Activated CD8-positive, alpha-beta T cell treated with anti-CD3 and anti-CD28 coated beads, Interleukin-2, amount 10 ng/mL, durations not matched to agents 7 days and 5 days (primary cell): ENCODE measurements around the gene ARHGAP35. TPM values are rescaled to one million over a fixed set of nuclear protein-coding genes. Genes with fewer than 3 reads are reported as not detected.
A peak's percentile ranks its signal among the peaks of the same experiment; 100 is the strongest.

Experiments
- ATAC-seq: fragments of 150-1000 bp; cut with Tn5 transposase; one replicate; pipeline ENCODE4 v1.10.0; 2021; ENCODE audit warnings: moderate library complexity
- CTCF ChIA-PET: fragments of 350-600 bp; sonication (Branson Sonifier 250); formaldehyde crosslinking; loops from one replicate; lab custom pipeline; 2021; ENCODE audit warnings: antibody characterized with exemption; lab: Charles Lee
- POLR2A ChIA-PET: fragments of 350-600 bp; sonication (Branson Sonifier 250); formaldehyde crosslinking; loops from one replicate; lab custom pipeline; 2021; ENCODE audit warnings: antibody characterized with exemption; lab: Charles Lee
- DNase-seq: peaks from one replicate; pipeline ENCODE4 v3.0.0-alpha.2; 2020
- H3K27ac Mint-ChIP-seq: one replicate; pipeline ENCODE4 v1.8.0; 2021; ENCODE audit warnings: mild to moderate bottlenecking, mixed read lengths
- H3K27me3 Mint-ChIP-seq: one replicate; pipeline ENCODE4 v1.8.0; 2021; ENCODE audit warnings: low read depth, mixed read lengths
- H3K36me3 Mint-ChIP-seq: one replicate; pipeline ENCODE4 v1.8.0; 2021; ENCODE audit warnings: low read depth, mixed read lengths
- H3K4me1 Mint-ChIP-seq: one replicate; pipeline ENCODE4 v1.8.0; 2021; ENCODE audit warnings: low read depth, mixed read lengths
- H3K4me3 Mint-ChIP-seq: one replicate; pipeline ENCODE4 v1.8.0; 2021; ENCODE audit warnings: mild to moderate bottlenecking, mixed read lengths
- H3K9me3 Mint-ChIP-seq: one replicate; pipeline ENCODE4 v1.8.0; 2022; ENCODE audit warnings: mixed read lengths; ENCODE audit not compliant: insufficient read depth
- total RNA-seq, 2 experiments: library from RNA; stranded (reverse); gene quantifications; one replicate each; pipeline ENCODE4 v1.2.3, GENCODE V29; 2021

ARHGAP35 gene
- total RNA-seq, 2 experiments from 2014 or later: 23.9 to 24.1 TPM

DNA sequence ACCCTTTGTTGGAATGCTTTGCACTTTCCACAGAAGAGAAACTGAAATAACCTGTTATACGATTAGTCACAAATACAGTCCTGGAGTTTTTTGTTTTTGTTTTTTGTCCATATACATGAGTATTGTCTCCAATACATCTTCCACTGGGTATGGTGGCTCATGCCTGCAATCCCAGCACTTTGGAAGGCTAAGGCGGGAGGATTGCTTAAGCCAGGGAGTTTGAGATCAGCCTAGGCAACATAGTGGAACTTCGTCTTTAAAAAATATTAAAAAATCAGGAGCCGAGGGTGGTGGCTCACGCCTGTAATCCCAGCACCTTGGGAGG, 35.1 kb upstream of the ARHGAP35 start:
- POLR2A ChIA-PET: no interaction called here
- Mint-ChIP-seq H3K27me3 (no peaks in the 10 kb centered on the region), H3K4me3 (no peak overlapping the region), H3K36me3 (no peaks in the 10 kb centered on the region), H3K4me1 (peaks cover 35% of the 10 kb centered on the region), H3K9me3 (no peaks in the 10 kb centered on the region), H3K27ac (no peak overlapping the region)
- CTCF ChIA-PET: interaction anchor here (0.8 to 2.1 kb wide), 6 partner anchors 9 to 187 kb away, joined by 3 to 10 read pairs (median 4); no protein-coding TSS in a partner anchor
- no peak for DNase-seq
- no peak for ATAC-seq

DNA sequence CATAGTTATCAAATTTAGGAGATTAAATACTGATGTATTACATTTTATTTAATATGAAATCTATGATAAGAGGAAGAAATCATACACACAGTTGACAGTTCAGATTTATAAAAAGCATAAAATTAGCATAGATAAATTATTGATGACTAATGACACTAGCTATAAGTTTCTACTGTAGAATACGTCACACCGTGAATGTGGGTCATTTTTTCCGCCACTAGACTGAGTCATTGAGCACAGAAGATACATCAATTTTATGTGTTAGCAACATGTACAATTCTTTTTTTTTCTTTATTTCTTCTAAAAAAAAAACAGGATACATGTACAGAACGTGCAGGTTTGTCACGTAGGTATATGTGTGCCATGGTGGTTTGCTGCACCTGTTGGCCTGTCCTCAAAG, 32.3 kb upstream of the ARHGAP35 start:
- CTCF ChIA-PET: interaction anchor here (1.0 to 2.2 kb wide), 2 partner anchors 12 to 28 kb away, joined by 3 to 10 read pairs; no protein-coding TSS in a partner anchor
- Mint-ChIP-seq H3K4me1 (peaks cover 16% of the 10 kb centered on the region), H3K36me3 (no peaks in the 10 kb centered on the region), H3K4me3 (no peak overlapping the region), H3K9me3 (no peaks in the 10 kb centered on the region), H3K27ac (no peak overlapping the region), H3K27me3 (no peaks in the 10 kb centered on the region)
- DNase-seq (peak; percentile 33), ATAC-seq (no peak)
- POLR2A ChIA-PET: interaction anchor here (0.6 kb wide), 1 partner anchor 9 kb away, joined by 5 read pairs; no protein-coding TSS in a partner anchor

DNA sequence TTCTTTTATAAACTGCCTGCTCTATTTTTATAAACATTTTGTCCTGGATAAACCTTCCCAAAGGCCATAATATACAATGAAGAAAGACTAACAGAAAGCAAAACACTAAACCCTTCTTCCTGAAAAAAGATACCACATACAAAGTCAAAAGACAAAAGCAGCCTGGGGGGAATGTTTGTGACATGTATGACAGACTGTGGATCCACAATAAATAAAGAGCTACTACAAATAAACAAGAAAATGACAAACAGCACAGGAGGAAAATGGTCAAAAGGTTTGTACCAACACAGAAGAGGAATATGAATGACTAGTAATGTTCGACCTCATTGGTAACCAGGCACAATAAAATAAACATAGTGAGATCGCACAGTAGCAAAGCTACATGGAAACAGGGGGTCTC, 29.9 kb upstream of the ARHGAP35 start:
- peaks cover 3% of the 10 kb centered on the region for H3K4me1 Mint-ChIP-seq
- no peak overlapping the region for H3K27ac Mint-ChIP-seq
- ATAC-seq (no peak), DNase-seq (no peak)
- ChIA-PET POLR2A (no interaction called here), CTCF (interaction anchor here (1.3 to 2.1 kb wide), 4 partner anchors 9 to 77 kb away, joined by 4 to 7 read pairs (median 4); no protein-coding TSS in a partner anchor)
- no peaks in the 10 kb centered on the region for H3K27me3 Mint-ChIP-seq
- no peaks in the 10 kb centered on the region for H3K36me3 Mint-ChIP-seq
- H3K9me3 Mint-ChIP-seq: no peaks in the 10 kb centered on the region
- H3K4me3 Mint-ChIP-seq: no peak overlapping the region

DNA sequence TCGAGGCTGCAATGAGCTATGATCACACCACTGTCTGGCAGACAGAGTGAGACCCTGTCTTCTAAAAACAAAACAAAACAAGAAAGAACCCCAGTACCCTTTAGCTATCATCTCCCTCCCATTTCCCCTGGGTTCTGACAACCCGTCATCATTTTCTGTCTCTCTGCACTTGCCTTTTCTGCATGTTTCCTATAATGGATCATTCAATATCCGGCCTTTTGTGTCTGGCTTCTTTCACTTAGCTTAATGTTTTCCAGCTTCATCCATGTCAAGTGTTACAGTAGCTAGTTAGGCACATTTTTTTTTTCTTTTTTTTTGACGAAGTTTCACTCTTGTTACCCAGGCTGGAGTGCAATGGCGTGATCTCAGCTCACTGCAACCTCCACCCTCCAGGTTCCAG, 26.7 kb upstream of the ARHGAP35 start:
- CTCF ChIA-PET: interaction anchor here (0.7 to 2.1 kb wide), 4 partner anchors 9 to 179 kb away, joined by 3 to 8 read pairs (median 6); no protein-coding TSS in a partner anchor
- H3K36me3 Mint-ChIP-seq: peaks cover 6% of the 10 kb centered on the region
- POLR2A ChIA-PET: interaction anchor here (0.6 kb wide), 1 partner anchor 17 kb away, joined by 3 read pairs; the partner anchor contains the start of gene AP2S1
- H3K9me3 Mint-ChIP-seq: no peaks in the 10 kb centered on the region
- DNase-seq (no peak), ATAC-seq (no peak)
- no peak overlapping the region for H3K27ac Mint-ChIP-seq
- H3K4me3 Mint-ChIP-seq: no peak overlapping the region
- no peaks in the 10 kb centered on the region for H3K27me3 Mint-ChIP-seq
- peaks cover 1% of the 10 kb centered on the region for H3K4me1 Mint-ChIP-seq

DNA sequence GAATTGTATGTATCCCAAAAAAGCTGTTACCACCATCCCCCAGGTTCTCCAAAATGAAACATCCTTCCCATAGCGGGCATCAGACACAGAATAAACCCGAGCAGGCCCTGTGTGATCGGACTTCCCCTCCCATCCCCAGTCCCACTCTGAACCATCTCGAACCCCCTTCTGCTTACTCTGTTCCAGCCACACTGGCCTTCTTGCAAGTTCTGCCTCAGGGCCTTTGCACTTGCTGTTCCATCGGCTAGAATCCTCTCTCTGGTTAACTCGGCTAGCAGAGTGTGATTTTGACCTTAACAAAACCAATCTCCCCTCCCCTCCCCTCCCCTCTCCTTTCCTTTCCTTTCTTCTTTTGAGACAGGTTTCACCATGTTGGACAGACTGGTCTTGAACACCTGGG, 25.8 kb upstream of the ARHGAP35 start:
- no peaks in the 10 kb centered on the region for H3K9me3 Mint-ChIP-seq
- ChIA-PET POLR2A (no interaction called here), CTCF (interaction anchor here (0.7 to 1.4 kb wide), 3 partner anchors 10 to 178 kb away, joined by 3 to 8 read pairs (median 4); no protein-coding TSS in a partner anchor)
- no peak for DNase-seq
- H3K27me3 Mint-ChIP-seq: no peaks in the 10 kb centered on the region
- peaks cover 10% of the 10 kb centered on the region for H3K36me3 Mint-ChIP-seq
- no peaks in the 10 kb centered on the region for H3K4me1 Mint-ChIP-seq
- ATAC-seq: no peak
- H3K4me3 Mint-ChIP-seq: no peak overlapping the region
- no peak overlapping the region for H3K27ac Mint-ChIP-seq

DNA sequence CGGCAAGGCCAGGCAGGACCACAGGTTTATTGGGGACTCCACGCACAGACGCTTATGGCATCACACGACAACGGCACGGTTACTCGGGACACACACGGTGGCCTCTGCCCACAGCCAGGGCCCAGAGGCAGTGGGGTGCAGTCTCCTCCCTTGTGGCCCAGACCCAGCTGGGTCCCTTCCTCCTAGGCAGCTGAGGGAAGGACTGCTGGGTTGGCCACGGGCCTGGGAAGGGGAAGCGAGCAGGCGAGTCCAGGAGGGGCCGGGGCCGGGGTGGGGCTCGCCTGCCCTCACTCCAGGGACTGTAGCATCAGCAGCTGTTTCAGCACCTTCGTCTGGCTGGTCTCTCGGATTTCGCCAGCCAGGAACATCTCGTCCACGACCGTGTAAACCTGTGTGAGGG, 22.6 kb upstream of the ARHGAP35 start:
- POLR2A ChIA-PET: no interaction called here
- no peak overlapping the region for H3K4me3 Mint-ChIP-seq
- ATAC-seq: no peak
- CTCF ChIA-PET: interaction anchor here (0.9 to 2.8 kb wide), 4 partner anchors 54 to 176 kb away, joined by 3 to 12 read pairs (median 5); no protein-coding TSS in a partner anchor
- no peaks in the 10 kb centered on the region for H3K27me3 Mint-ChIP-seq
- no peak overlapping the region for H3K27ac Mint-ChIP-seq
- DNase-seq: no peak
- H3K4me1 Mint-ChIP-seq: no peaks in the 10 kb centered on the region
- H3K9me3 Mint-ChIP-seq: no peaks in the 10 kb centered on the region
- H3K36me3 Mint-ChIP-seq: peaks cover 23% of the 10 kb centered on the region

DNA sequence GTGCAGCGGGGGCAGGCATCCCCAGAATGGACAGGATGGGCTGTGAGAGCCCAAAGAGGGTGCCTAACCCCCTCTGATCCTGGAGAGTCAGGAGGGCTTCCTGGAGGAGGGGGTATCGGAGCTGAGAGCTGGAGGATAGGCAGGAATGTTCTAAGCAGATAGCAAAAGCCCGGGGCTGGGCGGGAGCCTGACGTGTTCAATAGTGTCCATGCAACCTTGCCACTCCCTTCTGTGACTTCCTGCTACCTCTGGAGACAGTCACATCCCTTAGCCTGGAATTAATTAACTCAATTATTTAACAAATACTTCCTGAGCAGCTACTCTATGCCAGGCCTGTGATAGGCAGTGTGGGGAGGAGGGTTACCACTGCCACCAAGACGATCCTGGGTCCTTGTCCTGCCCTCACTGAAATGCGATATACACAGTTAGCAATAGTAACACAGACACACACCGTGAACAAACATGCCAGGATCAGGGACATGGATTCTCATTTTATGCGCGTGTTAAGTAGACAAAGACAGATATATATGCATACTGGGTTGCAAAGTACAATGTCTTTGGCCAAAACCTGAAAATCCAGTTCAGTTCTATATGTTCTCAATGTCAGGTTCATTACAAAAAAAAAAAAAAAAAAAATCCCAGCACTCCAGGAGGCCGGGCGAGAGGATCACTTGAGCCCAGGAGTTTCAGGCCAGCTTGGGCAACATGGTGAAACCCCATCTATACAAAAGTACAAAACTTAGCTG, 20.9 kb upstream of the ARHGAP35 start:
- Mint-ChIP-seq H3K4me3 (no peak overlapping the region), H3K36me3 (peaks cover 28% of the 10 kb centered on the region), H3K27ac (no peak overlapping the region), H3K27me3 (no peaks in the 10 kb centered on the region), H3K9me3 (no peaks in the 10 kb centered on the region), H3K4me1 (no peaks in the 10 kb centered on the region)
- ChIA-PET CTCF (interaction anchor here (0.6 to 3.8 kb wide), 37 partner anchors 9 to 228 kb away, joined by 3 to 122 read pairs (median 5); partner anchors contain the start of genes AP2S1 and SLC1A5), POLR2A (interaction anchor here (0.6 to 1.0 kb wide), 3 partner anchors 22 to 86 kb away, joined by 3 to 8 read pairs (median 4); no protein-coding TSS in a partner anchor)
- ATAC-seq (peak; percentile 32), DNase-seq (no peak)

DNA sequence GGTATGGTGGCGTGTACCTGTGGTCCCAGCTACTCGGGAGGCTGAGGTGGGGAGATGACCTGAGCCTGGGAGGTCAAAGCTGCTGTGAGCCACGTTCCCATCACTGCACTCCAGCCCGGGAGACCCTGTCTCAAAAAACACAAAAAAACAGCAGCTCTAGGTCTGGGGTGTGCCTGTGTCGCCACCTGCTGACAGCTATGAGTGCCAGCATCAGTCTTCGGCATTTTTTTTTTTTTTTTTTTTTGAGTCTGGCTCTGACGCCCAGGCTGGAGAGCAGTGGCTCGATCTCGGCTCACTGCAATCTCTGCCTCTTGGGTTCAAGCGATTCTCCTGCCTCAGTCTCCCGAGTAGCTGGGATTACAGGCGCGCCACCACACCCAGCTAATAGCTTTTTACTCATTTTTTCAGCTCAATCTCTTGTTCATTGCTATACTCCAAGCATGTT, 20.3 kb upstream of the ARHGAP35 start:
- H3K27me3 Mint-ChIP-seq: no peaks in the 10 kb centered on the region
- ChIA-PET CTCF (interaction anchor here (0.6 to 3.8 kb wide), 38 partner anchors 9 to 228 kb away, joined by 3 to 122 read pairs (median 4); partner anchors contain the start of genes AP2S1 and SLC1A5), POLR2A (interaction anchor here (0.6 to 1.0 kb wide), 3 partner anchors 22 to 87 kb away, joined by 3 to 8 read pairs (median 4); no protein-coding TSS in a partner anchor)
- H3K9me3 Mint-ChIP-seq: no peaks in the 10 kb centered on the region
- ATAC-seq: peak; percentile 73
- DNase-seq: peak; percentile 64
- H3K4me1 Mint-ChIP-seq: no peaks in the 10 kb centered on the region
- no peak overlapping the region for H3K4me3 Mint-ChIP-seq
- no peak overlapping the region for H3K27ac Mint-ChIP-seq
- H3K36me3 Mint-ChIP-seq: peaks cover 28% of the 10 kb centered on the region

DNA sequence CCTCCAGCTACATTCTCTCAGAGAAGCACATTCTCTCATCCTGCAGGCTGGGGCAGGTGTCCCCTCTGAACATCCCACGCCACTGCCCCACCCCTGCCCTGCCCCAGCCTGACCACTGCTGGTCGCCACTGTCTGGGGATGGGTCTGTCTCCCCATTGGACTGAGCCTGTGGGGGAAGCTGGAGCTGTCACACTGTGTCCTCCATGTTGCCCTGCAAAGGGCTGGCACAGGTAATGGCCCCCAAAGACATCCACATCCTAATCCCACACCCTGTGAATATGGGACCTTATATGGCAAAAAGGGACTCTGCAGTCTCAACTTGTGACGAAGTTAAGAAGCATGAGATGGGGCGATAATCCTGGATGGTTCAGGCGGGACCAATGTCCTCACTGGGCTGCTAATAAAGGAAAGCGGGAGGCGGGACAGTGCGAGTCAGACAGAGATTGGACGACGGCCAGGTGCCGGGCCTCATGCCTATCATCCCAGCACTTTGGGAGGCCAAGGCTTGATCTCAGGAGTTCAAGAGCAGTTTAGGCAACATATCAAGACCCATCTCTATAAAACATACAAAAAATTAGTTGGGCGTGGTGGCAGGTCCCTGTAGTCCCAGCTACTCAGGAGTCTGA, 19.2 kb upstream of the ARHGAP35 start:
- H3K27ac Mint-ChIP-seq: no peak overlapping the region
- ChIA-PET POLR2A (interaction anchor here (0.8 kb wide), 1 partner anchor 53 kb away, joined by 3 read pairs; the partner anchor contains the start of gene SLC1A5), CTCF (interaction anchor here (1.2 to 3.8 kb wide), 18 partner anchors 9 to 189 kb away, joined by 3 to 122 read pairs (median 10); partner anchors contain the start of genes AP2S1 and SLC1A5)
- H3K4me3 Mint-ChIP-seq: no peak overlapping the region
- H3K9me3 Mint-ChIP-seq: no peaks in the 10 kb centered on the region
- DNase-seq (no peak), ATAC-seq (no peak)
- H3K27me3 Mint-ChIP-seq: no peaks in the 10 kb centered on the region
- H3K36me3 Mint-ChIP-seq: peaks cover 28% of the 10 kb centered on the region
- no peaks in the 10 kb centered on the region for H3K4me1 Mint-ChIP-seq

DNA sequence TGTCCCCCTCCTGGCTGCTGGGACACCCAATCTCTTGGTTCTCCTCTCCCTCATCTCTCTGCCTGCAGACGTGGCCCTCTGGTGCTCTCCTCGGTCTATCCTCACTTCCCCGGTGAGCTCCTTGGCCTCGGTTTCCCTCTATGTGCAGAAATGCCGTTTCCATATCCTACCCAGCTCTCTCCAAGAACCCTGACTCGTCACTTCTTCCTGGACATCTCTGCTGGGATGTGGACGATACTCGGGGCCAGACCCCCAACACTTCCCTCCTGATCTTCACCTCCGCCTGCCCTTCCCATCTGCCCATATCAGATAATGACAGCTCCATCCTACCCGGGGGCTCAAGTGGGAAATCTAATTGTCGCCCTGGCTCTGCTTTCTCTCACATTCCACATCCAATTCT, 18.0 kb upstream of the ARHGAP35 start:
- Mint-ChIP-seq H3K27ac (no peak overlapping the region), H3K9me3 (no peaks in the 10 kb centered on the region), H3K36me3 (peaks cover 29% of the 10 kb centered on the region), H3K4me1 (no peaks in the 10 kb centered on the region), H3K4me3 (no peak overlapping the region), H3K27me3 (no peaks in the 10 kb centered on the region)
- no peak for DNase-seq
- ChIA-PET POLR2A (no interaction called here), CTCF (interaction anchor here (1.1 to 1.9 kb wide), 3 partner anchors 76 to 89 kb away, joined by 3 to 7 read pairs (median 5); no protein-coding TSS in a partner anchor)
- no peak for ATAC-seq

DNA sequence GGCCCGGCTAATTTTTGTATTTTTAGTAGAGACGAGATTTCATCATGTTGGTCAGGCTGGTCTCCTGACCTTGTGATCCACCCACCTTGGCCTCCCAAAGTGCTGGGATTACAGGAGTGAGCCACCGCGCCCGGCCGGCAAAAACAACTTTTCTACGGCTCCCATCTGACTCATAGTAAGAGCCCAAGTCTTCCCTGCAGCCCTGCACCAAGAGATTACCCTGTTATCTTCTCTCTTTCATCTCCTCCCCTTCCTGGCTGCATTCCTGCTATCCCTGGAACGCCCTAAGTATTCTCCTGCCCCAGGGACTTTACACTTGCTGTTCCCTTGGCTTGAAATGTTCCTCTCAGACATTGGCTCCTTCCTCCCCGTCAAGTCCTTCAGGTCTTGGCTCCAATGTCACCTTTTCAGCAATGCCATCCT, 16.7 kb upstream of the ARHGAP35 start:
- Mint-ChIP-seq H3K4me1 (peaks cover 2% of the 10 kb centered on the region), H3K4me3 (no peak overlapping the region), H3K27ac (no peak overlapping the region), H3K9me3 (no peaks in the 10 kb centered on the region), H3K36me3 (peaks cover 28% of the 10 kb centered on the region), H3K27me3 (no peaks in the 10 kb centered on the region)
- DNase-seq (no peak), ATAC-seq (no peak)
- ChIA-PET CTCF (interaction anchor here (1.9 kb wide), 1 partner anchor 86 kb away, joined by 5 read pairs; no protein-coding TSS in a partner anchor), POLR2A (interaction anchor here (0.7 kb wide), 1 partner anchor 57 kb away, joined by 3 read pairs; no protein-coding TSS in a partner anchor)
